NCI-H2107 treated with DMSO at 0.1 percent for 48 hours (cell line): ENCODE measurements around the gene IL4I1.
A peak's percentile ranks its signal among the peaks of the same experiment; 100 is the strongest.

Experiments used
- DNase-seq: peaks from one replicate; lab custom pipeline; 2025; ENCODE audit not compliant: unreplicated experiment; lab: John Stamatoyannopoulos, UW

IL4I1 gene

GRCh38 chr19:49895566-49896297 is 955 bp downstream of the IL4I1 start:
- no peak for DNase-seq

GRCh38 chr19:49894879-49895565 is 1.7 kb downstream of the IL4I1 start:
- DNase-seq: no peak

- no peak for DNase-seq
Observed at GRCh38 chr19:49894011-49894664, 2.5 kb downstream of the IL4I1 start.

GRCh38 chr19:49892716-49893115 is 4.0 kb downstream of the IL4I1 start:
- no peak for DNase-seq

- no peak for DNase-seq
Observed at GRCh38 chr19:49891393-49891792, 5.3 kb downstream of the IL4I1 start.

GRCh38 chr19:49890349-49891311 is 6.1 kb downstream of the IL4I1 start:
- DNase-seq: no peak

- DNase-seq: no peak
Observed at GRCh38 chr19:49889687-49890348, 6.9 kb downstream of the IL4I1 start.

- no peak for DNase-seq
Observed at GRCh38 chr19:49889038-49889686, 7.5 kb downstream of the IL4I1 start.

GRCh38 chr19:49888510-49888824 is 8.2 kb downstream of the IL4I1 start:
- peak; percentile 44 for DNase-seq

- peak; percentile 72 for DNase-seq
Observed at GRCh38 chr19:49887665-49888509, 8.8 kb downstream of the IL4I1 start.

- DNase-seq: no peak
Observed at GRCh38 chr19:49887037-49887664, 9.5 kb downstream of the IL4I1 start.

GRCh38 chr19:49884760-49885159 is 11.9 kb downstream of the IL4I1 start:
- DNase-seq: no peak

- no peak for DNase-seq
Observed at GRCh38 chr19:49884109-49884508, 12.6 kb downstream of the IL4I1 start.

- no peak for DNase-seq
Observed at GRCh38 chr19:49883094-49883493, 13.6 kb downstream of the IL4I1 start.

- no peak for DNase-seq
Observed at GRCh38 chr19:49882643-49883042, 14.0 kb downstream of the IL4I1 start.

- DNase-seq: no peak
Observed at GRCh38 chr19:49881672-49882394, 14.9 kb downstream of the IL4I1 start.

GRCh38 chr19:49881186-49881585 is 15.5 kb downstream of the IL4I1 start:
- no peak for DNase-seq
